ENCODE data around the gene BRAF. TPM values are rescaled to one million over a fixed set of nuclear protein-coding genes. Genes with fewer than 3 reads are reported as not detected.

Gene BRAF
- total RNA-seq, 6 experiments from 2014 or later: 9.0 to 17.7 (median 13.2) TPM

- H3K4me1 ChIP-seq: peaks cover 0 to 37% (median 5%) of the 10 kb centered on the region in 4 donors
- no peak for TF ChIP-seq CTCF (IDR thresholded peaks at IDR 0.05)
- no peak for TF ChIP-seq POLR2A (IDR thresholded peaks at IDR 0.05)
- 88% methylated on average over 1 of the region's 1 CpG for WGBS (ENCODE audit: insufficient coverage, low coverage, low lambda C conversion rate, missing lambda C conversion rate)
Measured at GRCh38 chr7:140920745-140921144, 4.0 kb downstream of the BRAF start.

GRCh38 chr7:140918236-140918635, 6.5 kb downstream of the BRAF start:
- no peak overlapping the region for H3K4me3 ChIP-seq
- no peaks in the 10 kb centered on the region for H3K9me3 ChIP-seq
- WGBS (ENCODE audit: insufficient coverage, low coverage, low lambda C conversion rate, missing lambda C conversion rate): 85% methylated on average over 6 of the region's 6 CpGs
- DNase-seq (no peak), ATAC-seq (no peak)
- no peak overlapping the region for H3K27ac ChIP-seq
- no peaks in the 10 kb centered on the region for H3K36me3 ChIP-seq
- TF ChIP-seq CTCF (IDR thresholded peaks at IDR 0.05) (no peak), POLR2A (IDR thresholded peaks at IDR 0.05) (no peak)
- H3K4me1 ChIP-seq: peaks cover 0 to 37% (median 5%) of the 10 kb centered on the region in 4 donors
- intact Hi-C loops (cut with DNase I): no loop called here
- no peaks in the 10 kb centered on the region for H3K27me3 ChIP-seq

More at GRCh38 chr7:140920745-140921144, 4.0 kb downstream of the BRAF start:
- Histone ChIP-seq H3K27me3 (no peaks in the 10 kb centered on the region), H3K27ac (no peak overlapping the region), H3K4me3 (no peak overlapping the region), H3K36me3 (no peaks in the 10 kb centered on the region), H3K9me3 (no peaks in the 10 kb centered on the region)
- intact Hi-C loops (cut with DNase I): no loop called here
- no peak for DNase-seq
- no peak for ATAC-seq

- Histone ChIP-seq H3K27ac (no peak overlapping the region), H3K36me3 (no peaks in the 10 kb centered on the region), H3K4me1 (peaks cover 0 to 28% (median 5%) of the 10 kb centered on the region in 4 donors), H3K27me3 (no peaks in the 10 kb centered on the region), H3K9me3 (no peaks in the 10 kb centered on the region), H3K4me3 (no peak overlapping the region)
- intact Hi-C loops (cut with DNase I): no loop called here
- DNase-seq: no peak
- TF ChIP-seq CTCF (IDR thresholded peaks at IDR 0.05): no peak
- no peak for TF ChIP-seq POLR2A (IDR thresholded peaks at IDR 0.05)
- 100% methylated on average over 1 of the region's 1 CpG for WGBS (ENCODE audit: insufficient coverage, low coverage, low lambda C conversion rate, missing lambda C conversion rate)
- ATAC-seq: no peak
Measured at GRCh38 chr7:140917258-140917657, 7.5 kb downstream of the BRAF start.

GRCh38 chr7:140915935-140916555, 8.7 kb downstream of the BRAF start:
- Histone ChIP-seq H3K9me3 (no peaks in the 10 kb centered on the region), H3K4me3 (no peak overlapping the region), H3K4me1 (peaks cover 0 to 22% (median 4%) of the 10 kb centered on the region in 4 donors), H3K27ac (no peak overlapping the region), H3K36me3 (no peaks in the 10 kb centered on the region), H3K27me3 (no peaks in the 10 kb centered on the region)
- ATAC-seq (no peak), DNase-seq (no peak)
- 80% methylated on average over 4 of the region's 4 CpGs for WGBS (ENCODE audit: insufficient coverage, low coverage, low lambda C conversion rate, missing lambda C conversion rate)
- TF ChIP-seq CTCF (IDR thresholded peaks at IDR 0.05) (no peak), POLR2A (IDR thresholded peaks at IDR 0.05) (no peak)
- intact Hi-C loops (cut with DNase I): no loop called here

Data from right lobe of liver (tissue), 6 donors.